NCI-H146 treated with DMSO at 0.1 percent for 48 hours (cell line): ENCODE results near the gene CACNA1G.

Source experiments
- DNase-seq: peaks from one replicate; lab custom pipeline; 2025; ENCODE audit not compliant: unreplicated experiment; lab: John Stamatoyannopoulos, UW

CACNA1G gene

GRCh38 chr17:50547035-50547735, 13.3 kb upstream of the CACNA1G start, which contains the start of gene SPATA20:
SPATA20 (plus strand) TSS chr17:50547174; CDS start chr17:50547209, 35 bp downstream.
- peak; percentile 58 for DNase-seq

DNA sequence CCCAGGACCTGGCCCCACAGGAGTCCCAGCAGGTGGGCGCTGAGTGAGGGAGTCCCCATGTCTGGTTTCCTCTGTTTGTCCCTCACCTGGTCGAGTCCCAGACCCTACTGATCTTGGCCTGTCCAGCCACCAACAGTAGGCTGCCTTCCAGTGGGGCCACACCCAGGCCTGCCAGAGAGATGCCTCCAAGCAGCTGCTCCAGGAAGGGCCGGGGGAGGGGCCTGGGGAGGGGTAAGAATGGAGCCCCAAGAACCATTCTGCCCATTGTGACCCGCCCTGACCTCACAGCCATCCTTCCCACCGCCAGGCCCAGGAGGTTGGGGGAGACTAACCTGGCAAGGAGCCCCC, 12.8 kb upstream of the CACNA1G start:
- DNase-seq = no peak

DNA sequence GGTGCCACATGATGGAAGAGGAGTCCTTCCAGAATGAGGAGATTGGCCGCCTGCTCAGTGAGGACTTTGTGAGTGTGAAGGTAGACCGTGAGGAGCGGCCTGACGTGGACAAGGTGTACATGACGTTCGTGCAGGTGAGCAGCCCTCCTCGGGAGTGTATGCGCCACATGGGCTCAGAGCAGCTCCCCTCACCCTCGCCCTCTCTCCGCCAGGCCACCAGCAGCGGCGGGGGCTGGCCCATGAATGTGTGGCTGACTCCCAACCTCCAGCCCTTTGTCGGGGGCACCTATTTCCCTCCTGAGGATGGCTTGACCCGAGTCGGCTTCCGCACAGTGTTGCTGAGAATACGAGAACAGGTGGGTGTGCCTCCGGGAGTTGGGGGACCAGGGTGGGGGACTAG, 11.7 kb upstream of the CACNA1G start:
- no peak for DNase-seq

DNA sequence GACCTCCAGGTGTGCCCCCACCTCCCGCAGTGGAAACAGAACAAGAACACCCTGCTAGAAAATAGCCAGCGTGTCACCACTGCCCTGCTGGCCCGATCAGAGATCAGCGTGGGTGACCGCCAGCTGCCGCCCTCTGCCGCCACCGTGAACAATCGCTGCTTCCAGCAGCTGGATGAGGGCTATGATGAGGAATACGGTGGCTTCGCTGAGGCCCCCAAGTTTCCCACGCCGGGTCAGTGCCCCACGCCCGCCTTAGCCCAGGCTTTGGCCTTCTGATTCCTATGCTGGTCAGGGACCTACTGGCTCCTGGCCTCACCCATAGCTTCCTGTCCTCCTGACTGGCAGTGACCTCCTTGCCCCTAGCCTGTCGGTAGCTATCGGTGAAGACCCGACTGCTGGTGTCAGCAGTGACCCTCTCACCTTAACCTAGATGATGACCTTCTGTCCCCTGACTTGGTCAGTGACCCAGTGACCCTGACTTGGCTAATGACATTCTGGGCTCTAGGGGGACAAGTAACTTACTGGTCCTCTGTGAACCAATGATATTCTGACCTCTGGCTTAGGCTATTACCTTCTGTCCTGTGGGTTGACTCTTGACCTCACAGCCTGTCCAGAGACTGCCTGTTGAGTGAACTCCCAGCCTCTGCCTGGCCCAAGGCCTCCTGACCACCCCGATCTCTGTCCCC, 11.1 kb upstream of the CACNA1G start:
- DNase-seq = no peak

GRCh38 chr17:50549969-50550368, 10.5 kb upstream of the CACNA1G start:
- DNase-seq = no peak

DNA sequence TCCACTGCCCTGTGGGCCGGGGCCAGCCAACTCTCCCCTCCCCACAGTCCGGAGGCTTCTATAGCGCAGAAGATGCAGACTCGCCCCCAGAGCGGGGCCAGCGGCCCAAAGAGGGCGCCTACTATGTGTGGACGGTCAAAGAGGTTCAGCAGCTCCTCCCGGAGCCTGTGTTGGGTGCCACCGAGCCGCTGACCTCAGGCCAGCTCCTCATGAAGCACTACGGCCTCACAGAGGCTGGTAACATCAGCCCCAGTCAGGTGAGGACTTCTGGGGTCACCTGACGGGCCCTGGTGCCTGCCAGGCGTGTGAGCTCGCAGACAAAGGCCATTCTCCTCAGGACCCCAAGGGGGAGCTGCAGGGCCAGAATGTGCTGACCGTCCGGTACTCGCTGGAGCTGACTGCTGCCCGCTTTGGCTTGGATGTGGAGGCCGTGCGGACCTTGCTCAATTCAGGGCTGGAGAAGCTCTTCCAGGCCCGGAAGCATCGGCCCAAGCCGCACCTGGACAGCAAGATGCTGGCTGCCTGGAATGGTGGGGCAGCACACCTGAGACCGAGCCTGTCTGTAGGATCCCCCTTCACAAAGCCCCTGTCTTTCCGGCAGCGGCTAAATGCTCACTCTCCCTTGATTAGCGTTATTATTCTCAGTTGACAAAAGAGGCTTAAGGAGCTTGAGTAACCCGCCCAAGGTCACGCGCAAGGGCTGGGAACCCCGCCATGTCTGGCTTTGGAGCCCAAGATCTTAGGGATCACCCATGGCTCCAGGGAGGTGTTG, 9.7 kb upstream of the CACNA1G start:
- peak; percentile 21 for DNase-seq

DNA sequence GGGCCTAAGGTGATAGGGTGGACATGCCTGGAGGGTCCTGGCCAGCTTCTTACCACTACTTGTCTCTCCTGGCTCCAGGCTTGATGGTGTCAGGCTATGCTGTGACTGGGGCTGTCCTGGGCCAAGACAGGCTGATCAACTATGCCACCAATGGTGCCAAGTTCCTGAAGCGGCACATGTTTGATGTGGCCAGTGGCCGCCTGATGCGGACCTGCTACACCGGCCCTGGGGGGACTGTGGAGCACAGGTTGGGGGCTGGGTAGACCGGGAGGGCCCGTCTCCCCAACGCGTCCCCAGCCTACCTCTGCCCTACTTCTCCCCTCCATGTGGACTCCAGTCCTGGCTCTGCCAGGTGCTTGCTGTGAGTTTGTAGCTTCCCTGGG, 9.1 kb upstream of the CACNA1G start:
- no peak for DNase-seq

DNA sequence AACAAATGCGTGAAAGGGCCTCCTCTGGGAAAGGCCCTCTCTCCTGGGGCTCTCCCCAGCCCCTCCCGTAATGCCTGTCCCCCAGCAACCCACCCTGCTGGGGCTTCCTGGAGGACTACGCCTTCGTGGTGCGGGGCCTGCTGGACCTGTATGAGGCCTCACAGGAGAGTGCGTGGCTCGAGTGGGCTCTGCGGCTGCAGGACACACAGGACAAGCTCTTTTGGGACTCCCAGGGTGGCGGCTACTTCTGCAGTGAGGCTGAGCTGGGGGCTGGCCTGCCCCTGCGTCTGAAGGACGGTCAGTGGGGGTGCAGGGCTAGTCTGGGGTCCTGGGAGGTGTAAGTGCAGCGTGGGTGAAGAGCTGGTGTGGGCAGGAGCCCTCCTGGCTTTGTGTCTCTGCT, 8.6 kb upstream of the CACNA1G start:
- DNase-seq = no peak

DNA sequence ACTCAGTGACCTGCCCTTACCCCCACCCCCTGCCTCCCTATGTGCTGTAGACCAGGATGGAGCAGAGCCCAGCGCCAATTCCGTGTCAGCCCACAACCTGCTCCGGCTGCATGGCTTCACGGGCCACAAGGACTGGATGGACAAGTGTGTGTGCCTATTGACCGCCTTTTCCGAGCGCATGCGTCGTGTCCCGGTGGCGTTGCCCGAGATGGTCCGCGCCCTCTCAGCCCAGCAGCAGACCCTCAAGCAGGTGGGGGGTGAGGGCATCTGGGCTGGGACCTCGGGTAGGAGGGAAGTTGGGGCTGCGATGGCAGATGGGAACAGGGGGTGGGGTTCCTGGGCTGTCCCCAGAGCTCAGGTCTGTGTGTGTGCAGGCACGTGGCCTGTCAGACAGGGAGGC, 6.3 kb upstream of the CACNA1G start:
- DNase-seq = no peak

DNA sequence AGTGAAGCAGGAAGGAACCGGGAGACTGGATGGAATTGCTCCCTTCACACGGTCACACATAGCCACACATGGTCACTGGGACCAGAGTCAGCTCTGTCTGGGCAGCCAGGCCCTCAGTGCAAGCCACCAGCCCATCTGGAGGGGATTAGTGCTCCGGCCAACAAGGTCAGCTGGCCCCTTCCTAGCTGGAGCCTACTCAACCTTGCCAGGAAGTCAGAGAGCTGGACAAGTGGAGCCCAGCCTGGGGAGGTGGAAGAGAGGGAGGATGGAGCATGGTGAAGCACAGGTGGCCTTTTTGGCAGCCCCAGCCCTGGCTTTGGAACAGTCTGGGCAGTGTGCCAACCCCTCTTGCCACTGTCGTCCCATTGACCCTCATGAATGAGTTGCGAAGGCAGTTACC, 3.7 kb upstream of the CACNA1G start:
- DNase-seq = no peak

- no peak for DNase-seq
These were observed 2.9 kb upstream of the CACNA1G start for GRCh38 chr17:50557630-50558029.

DNA sequence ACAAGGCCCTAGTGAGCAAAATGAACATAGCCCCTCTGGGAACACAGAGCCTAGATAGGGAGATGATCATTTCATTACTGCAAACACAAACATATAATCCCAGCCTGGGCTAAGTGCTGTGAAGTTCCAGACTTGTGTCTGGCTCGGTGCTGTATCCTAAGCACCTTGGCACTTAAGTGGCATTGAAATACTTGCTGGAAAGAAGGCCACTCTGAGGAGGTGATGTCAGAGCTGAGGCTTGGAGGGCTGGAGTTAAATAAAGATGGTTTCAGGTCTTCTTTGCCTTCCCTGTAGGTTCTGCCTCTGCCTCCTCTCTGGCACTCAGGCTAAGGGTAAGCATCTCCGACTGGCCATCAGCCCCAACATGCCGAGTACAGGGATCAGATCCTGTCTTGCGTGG, 2.4 kb upstream of the CACNA1G start:
- no peak for DNase-seq

DNA sequence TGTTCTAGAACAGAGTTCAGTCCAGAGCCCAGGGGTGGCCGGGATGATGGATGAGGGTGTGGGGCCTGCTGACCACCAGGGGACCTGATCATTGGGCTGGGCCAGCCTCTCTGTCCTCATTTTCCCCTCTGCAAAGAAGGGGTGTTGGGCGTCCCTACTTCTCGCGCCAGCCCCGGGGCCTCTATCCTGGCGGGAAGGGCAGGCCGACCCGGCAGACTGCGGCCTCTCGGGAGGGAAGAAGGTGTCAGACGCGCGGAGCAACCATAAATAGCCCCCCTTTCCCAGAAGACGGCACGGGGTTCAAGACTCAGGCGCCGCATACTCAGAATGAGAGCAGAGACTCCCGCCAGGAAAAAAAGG, 2.0 kb upstream of the CACNA1G start:
- no peak for DNase-seq

- DNase-seq = no peak
These were observed 1.4 kb upstream of the CACNA1G start for GRCh38 chr17:50558941-50559614.

DNA sequence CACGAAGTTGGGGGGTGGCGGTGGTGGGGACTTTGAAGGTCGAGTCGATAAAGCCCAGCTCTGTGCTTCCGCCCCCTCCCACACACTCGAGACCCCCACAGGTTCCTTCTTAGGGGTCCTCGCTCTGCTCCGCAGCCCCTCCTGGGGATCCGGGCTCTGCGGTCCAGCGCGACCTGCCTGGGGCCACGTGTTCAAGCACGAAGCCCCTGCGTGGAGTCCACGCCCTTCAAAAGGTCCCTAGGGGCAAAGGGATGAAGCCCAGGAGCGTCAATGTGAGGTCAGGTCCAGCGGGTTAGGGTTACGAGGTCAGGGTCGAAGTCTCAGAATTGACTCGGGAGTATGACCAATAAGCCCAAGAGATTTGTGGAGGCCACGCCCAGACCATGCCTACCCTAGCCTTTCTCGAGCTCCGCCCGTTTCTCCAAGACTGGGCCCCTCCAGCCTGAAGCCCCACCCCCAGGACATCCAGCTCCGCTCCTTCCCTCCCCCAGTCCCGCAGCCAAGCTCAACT, 786 bp upstream of the CACNA1G start:
- DNase-seq = no peak

- no peak for DNase-seq
These were observed 623 bp downstream of the CACNA1G start for GRCh38 chr17:50560931-50561745.

- no peak for DNase-seq
These were observed 1.2 kb downstream of the CACNA1G start for GRCh38 chr17:50561746-50562141.

- DNase-seq = no peak
These were observed 2.0 kb downstream of the CACNA1G start for GRCh38 chr17:50562242-50563091.

DNA sequence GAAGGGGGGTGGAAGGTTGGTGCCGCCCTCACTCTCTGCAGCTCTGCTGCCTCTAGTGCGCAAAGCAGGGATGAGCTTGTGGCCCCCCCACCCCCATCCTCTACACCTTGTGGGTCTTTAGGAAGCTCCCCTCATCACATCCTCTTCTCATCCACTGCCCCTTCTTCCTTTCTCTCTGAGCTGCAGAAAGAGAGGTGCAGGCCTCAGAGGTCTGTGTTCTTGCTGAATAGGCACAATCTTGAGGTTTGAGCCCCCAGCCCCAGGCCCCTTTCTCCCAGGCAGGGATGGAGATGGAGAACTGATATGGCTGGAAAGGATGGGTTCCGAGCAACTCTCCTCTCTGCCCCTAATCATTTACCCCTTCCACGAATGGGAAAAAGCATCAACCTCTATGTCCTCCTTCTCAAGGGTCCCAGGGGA, 2.6 kb downstream of the CACNA1G start:
- no peak for DNase-seq

DNA sequence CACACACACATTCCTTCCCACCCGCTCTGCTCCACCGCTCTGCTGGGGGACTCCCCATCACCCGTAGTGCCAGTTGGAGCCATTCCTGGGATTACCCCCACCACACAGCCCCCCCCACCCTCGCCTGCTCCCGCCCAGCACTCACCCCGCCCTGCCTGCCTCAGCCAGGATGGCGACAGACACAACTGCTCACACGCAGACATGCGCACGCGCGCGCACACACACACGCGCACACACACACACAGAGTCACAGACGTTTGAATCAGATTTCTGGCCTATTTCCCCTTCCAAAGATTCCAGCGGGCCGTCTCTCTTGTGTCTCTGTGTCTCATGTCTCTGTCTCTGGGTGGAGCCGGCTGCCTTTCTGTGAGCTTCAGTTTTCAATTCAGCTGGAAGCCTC, 4.4 kb downstream of the CACNA1G start:
- DNase-seq = no peak
